Stimulated activated CD4-positive, alpha-beta T cell treated with anti-CD3 and anti-CD28 coated beads, Interleukin-4, amount 100 ng/mL, for 4 hours (primary cell): ENCODE results near the gene SRSF10.
A peak's percentile ranks its signal among the peaks of the same experiment; 100 is the strongest.
"Not testable (repeated sequence)": the region's sequence is repeated elsewhere in the genome, so short reads cannot be mapped to it uniquely, and the experiment has no call there.

ENCODE experiments used
- DNase-seq, 2 experiments: peaks; one replicate each; pipeline ENCODE4 v3.0.0-alpha.2; 2020

SRSF10 gene

DNA sequence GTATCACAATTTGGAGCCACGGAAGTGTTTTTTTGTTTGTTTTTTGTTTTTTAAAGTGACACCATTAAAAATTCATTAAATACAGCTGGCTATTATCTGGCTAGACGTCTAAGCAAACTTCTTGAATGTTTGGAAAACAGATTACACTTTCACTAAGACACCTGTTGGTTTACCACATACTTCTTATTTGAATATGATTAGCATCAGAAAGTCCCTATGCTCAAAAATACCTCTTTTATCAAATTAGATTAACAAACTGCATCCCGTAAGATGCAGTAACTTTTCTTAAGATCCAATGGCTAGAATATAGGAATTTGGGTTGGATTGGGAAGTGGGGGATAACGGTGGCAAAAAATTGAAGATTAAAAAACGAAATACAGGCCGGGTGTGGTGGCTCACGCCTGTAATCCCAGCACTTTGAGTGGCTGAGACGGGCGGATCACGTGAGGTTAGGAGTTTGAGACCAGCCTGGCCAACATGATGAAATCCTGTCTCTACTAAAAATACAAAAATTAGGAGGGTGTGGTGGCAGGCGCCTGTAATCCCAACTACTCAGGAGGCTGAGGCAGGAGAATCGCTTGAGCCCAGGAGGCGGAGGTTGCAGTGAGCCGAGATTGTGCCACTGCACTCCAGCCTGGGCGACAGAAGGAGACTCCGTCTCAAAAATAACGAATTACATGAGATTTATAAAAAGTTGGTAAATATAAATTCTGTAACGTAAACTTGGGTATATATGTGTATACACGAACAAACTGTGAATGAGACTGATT lies 21.9 kb downstream of the SRSF10 start:
- DNase-seq, result not testable (repeated sequence)

GRCh38 chr1:23957096-23957495 lies 23.0 kb downstream of the SRSF10 start:
- no peak for DNase-seq

DNA sequence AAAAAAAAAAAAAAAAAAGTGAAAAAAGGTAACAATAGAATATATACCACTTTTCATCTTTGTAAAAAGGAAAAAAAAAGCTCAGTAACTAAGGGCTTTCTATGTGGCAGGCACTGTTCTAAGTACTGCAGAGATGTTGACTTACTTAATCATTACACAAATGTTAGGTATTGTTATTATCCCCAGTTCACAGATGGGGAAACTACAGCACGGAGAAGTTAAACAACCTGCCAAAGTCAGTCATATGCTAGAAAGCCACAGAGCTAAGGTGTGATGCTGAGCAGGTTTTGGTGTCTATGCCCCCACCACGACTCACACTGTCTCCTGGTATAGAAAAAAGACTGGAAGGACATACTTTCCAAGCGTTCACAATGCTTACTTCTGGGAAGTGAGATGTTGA lies 27.1 kb downstream of the SRSF10 start:
- DNase-seq, result no peak

GRCh38 chr1:23947366-23947765 lies 32.8 kb downstream of the SRSF10 start:
- no peak for DNase-seq

- DNase-seq, result no peak
Observed at GRCh38 chr1:23936481-23937176, 43.5 kb downstream of the SRSF10 start.

DNA sequence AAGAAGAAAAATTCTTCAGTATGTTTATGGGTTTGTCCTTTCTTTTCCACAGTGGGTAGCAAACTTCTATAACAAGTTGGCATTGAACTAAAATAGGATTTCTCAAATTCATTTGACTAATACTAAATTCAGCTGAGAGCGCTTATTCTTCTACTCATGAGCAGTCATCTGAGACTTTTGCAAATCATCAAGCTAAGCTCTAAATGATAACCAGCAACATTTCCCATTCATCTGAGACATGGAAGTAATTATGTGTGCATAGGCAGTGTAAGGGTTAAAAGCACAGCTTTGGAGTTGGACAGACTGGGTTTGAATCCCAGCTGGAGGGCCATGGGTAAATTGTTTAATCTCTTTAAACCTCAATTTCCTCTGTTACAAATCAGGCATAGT lies 48.6 kb downstream of the SRSF10 start:
- no peak for DNase-seq

GRCh38 chr1:23930861-23931490 lies 49.2 kb downstream of the SRSF10 start:
- DNase-seq, result no peak

DNA sequence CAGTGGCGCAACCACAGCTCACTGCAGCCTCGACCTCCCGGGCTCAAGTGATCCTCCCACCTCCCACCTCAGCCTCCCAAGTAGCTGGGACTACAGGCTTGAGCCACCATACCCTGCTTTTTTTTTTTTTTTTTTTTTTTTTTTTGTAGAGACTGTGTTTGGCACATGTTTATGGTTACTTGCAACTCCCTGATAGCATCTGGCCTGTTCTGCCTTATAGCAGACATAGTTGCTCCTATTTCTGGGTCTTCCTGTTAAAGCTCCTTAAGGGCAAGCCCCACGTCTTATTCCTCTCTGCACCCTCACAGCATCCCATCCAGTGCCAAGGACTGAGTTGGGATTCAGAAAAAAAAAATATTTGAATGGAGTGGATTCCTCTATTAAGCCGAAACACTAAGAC lies 49.9 kb downstream of the SRSF10 start:
- no peak for DNase-seq

- no peak for DNase-seq
Observed at GRCh38 chr1:23928789-23929188, 51.3 kb downstream of the SRSF10 start.

GRCh38 chr1:23927097-23927496 lies 53.0 kb downstream of the SRSF10 start:
- DNase-seq, result no peak

- no peak for DNase-seq
Observed at GRCh38 chr1:23925279-23925678, 54.8 kb downstream of the SRSF10 start.

GRCh38 chr1:23924601-23925000 lies 55.5 kb downstream of the SRSF10 start:
- no peak for DNase-seq

DNA sequence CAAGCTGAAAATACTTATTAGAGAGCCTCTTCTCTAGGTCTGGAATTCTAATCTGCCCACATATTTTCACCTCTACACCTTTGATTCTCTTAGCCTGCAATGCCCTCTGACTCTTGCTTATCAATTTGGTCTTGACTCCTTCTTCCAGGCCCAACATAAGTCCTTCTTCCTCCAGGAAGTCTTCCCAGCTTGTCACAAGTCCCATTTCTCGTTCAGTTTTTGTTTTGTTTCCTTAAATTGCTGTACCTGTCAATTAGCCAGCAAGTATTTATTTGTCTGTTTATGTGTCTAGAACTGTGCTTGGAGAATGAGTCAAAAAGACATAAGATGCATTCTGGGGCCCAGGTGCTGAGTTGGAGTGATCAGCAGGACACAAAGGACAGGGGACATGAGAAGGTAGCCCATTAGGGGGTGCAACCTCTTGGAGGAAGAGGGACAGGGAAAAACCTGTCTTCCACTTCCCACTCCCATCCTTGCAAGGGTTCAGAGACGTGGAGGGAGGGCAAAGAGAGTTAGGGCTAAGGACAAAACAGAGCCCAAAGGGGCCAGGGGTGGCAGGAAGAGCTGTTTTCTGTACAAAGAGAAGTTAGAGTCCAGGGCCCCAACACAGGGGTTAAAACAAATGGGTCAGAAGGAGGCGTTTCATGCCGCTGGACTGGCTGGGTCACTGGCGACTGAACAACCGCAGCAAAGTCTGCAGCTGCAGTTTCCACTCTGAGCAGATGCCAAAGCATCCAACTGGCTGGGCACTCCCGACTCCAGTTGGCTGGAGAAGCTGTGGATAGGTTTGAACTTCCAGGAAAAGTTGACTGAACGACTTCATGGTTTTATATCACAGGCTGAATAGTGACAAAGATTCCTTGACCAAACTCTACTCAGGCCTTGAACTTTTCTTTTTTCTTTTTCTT lies 56.3 kb downstream of the SRSF10 start:
- no peak for DNase-seq

- DNase-seq, result no peak
Observed at GRCh38 chr1:23922321-23922943, 57.7 kb downstream of the SRSF10 start.

GRCh38 chr1:23916209-23917131 lies 63.7 kb downstream of the SRSF10 start:
- DNase-seq, result peak; percentile 22 to 29

DNA sequence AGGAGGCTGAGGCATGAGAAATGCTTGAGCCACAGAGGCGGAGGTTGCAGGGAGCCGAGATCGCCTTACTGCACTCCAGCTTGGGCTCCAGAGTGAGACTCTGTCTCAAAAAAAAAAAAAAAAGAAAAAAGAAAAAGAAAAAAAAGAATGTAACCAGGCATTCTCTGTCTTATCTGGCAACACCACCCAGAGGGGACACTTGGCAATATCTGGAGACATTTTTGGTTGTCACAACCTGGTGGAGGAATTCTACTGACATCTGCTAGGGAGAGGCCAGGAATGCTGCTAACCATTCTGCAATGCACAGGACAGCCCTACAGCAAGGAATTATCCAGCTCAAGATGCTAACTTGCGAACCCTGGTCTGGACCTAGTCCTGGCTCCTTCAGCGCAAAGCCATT lies 64.7 kb downstream of the SRSF10 start:
- DNase-seq, result no peak

GRCh38 chr1:23914921-23915320 lies 65.2 kb downstream of the SRSF10 start:
- no peak for DNase-seq
